Endodermal cell (in vitro differentiated cells): Measurements from ENCODE around the gene SPTB. TPM values are rescaled to one million over a fixed set of nuclear protein-coding genes. Genes with fewer than 3 reads are reported as not detected.
A peak's percentile ranks its signal among the peaks of the same experiment; 100 is the strongest.

Experiments
- DNase-seq: peaks from one replicate; pipeline ENCODE4 v3.0.0-alpha.2; 2017
- H3K27ac ChIP-seq: 2 replicates; pipeline ENCODE4 v1.5.1; 2013; ENCODE audit warnings: mild to moderate bottlenecking, low read depth, low read length, moderate library complexity
- H3K27me3 ChIP-seq: 2 replicates; pipeline ENCODE4 v1.6.1; 2013; ENCODE audit warnings: mild to moderate bottlenecking, low read length, moderate library complexity; ENCODE audit not compliant: insufficient read depth, control insufficient read depth, poor library complexity, severe bottlenecking
- H3K36me3 ChIP-seq: 2 replicates; pipeline ENCODE4 v1.7.0; 2013; ENCODE audit warnings: mild to moderate bottlenecking, low read length, moderate library complexity; ENCODE audit not compliant: control insufficient read depth, insufficient read depth
- H3K4me1 ChIP-seq: one replicate; pipeline ENCODE4 v1.7.0; 2013; ENCODE audit warnings: low read length; ENCODE audit not compliant: control insufficient read depth, insufficient read depth
- H3K4me3 ChIP-seq: 2 replicates; pipeline ENCODE4 v1.5.1; 2013; ENCODE audit warnings: mild to moderate bottlenecking, low read length, moderate library complexity
- H3K9ac ChIP-seq: 2 replicates; pipeline ENCODE4 v1.6.1; 2013; ENCODE audit warnings: mild to moderate bottlenecking, low read length, moderate library complexity; ENCODE audit not compliant: poor library complexity, severe bottlenecking; ENCODE audit errors: extremely low read depth
- H3K9me3 ChIP-seq: 2 replicates; pipeline ENCODE4 v1.6.1; 2013; ENCODE audit warnings: mild to moderate bottlenecking, low read length, moderate library complexity; ENCODE audit not compliant: control insufficient read depth
- H3K27ac Mint-ChIP-seq: 2 replicates; pipeline ENCODE4 v1.8.0; 2020; ENCODE audit warnings: mixed read lengths
- H3K27me3 Mint-ChIP-seq: 2 replicates; pipeline ENCODE4 v1.8.0; 2021; ENCODE audit warnings: mild to moderate bottlenecking, mixed read lengths; ENCODE audit not compliant: insufficient read depth
- H3K36me3 Mint-ChIP-seq: 2 replicates; pipeline ENCODE4 v1.8.0; 2020; ENCODE audit warnings: low read depth, mixed read lengths
- H3K4me1 Mint-ChIP-seq: 2 replicates; pipeline ENCODE4 v1.8.0; 2020; ENCODE audit warnings: mixed read lengths
- H3K4me3 Mint-ChIP-seq: 2 replicates; pipeline ENCODE4 v1.8.0; 2020; ENCODE audit warnings: mild to moderate bottlenecking, moderate library complexity, mixed read lengths
- H3K9me3 Mint-ChIP-seq: 2 replicates; pipeline ENCODE4 v1.8.0; 2020; ENCODE audit warnings: mild to moderate bottlenecking, mixed read lengths
- WGBS, 2 experiments: methylation state at CpG; one replicate each; pipeline versions ENCODE4 v1.1.5 to v1.1.7; 2013; ENCODE audit warnings: missing lambda C conversion rate in 2 of 2, mixed read lengths in 1 of 2; ENCODE audit not compliant: insufficient coverage in 1 of 2, insufficient read length in 1 of 2; 5-methylcytosine and 5-hydroxymethylcytosine counted together
- total RNA-seq, 2 donors: library from RNA; stranded (reverse); fragmentation: NEBNext Ultra II Directional in 1 of 2; extraction: Animal tissue kit (Norgen Biotek cat#: 25700) in 1 of 2; gene quantifications; 2 replicates in 1 of 2; 3 replicates in 1 of 2; pipeline ENCODE4 v1.2.1, GENCODE V29; 2021
- TF ChIP-seq, protein P1 (sequence below): fragments of 200-600 bp; sonication (generic); conservative IDR thresholded peaks from 2 replicates; pipeline ENCODE4 v1.5.0; 2021; ENCODE audit warnings: antibody characterized with exemption, mild to moderate bottlenecking

Gene SPTB
- total RNA-seq, 2 donors from 2014 or later, result 0.77 to 1.4 TPM

DNA sequence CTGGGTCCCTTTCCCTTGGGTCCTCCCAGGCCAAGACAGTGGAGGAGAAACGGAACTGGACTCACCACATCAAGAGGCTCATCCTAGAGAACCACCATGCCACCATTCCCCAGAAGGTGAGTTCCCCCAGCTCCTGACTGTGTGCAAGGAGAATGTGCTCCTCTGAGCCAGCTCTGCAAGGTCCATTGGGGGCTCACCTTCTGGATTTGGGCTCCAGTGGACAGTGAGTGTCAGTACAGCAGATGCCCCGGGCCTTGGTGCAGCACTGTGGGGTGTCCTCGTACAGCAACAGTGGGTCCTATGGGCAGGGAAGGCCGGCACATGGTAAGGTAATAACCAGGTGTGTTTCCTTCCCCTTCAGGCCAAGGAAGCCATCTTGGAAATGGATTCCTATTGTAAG lies 147.6 kb downstream of the SPTB start:
- WGBS, 2 experiments, result 88 to 100% methylated on average over 1 to 4 of the region's 4 CpGs
- no peak overlapping the region for H3K9ac ChIP-seq
- Mint-ChIP-seq H3K27me3 (no peaks in the 10 kb centered on the region), H3K27ac (no peak overlapping the region), H3K4me3 (no peak overlapping the region), H3K9me3 (no peaks in the 10 kb centered on the region), H3K4me1 (no peaks in the 10 kb centered on the region), H3K36me3 (peaks cover 35% of the 10 kb centered on the region)
- H3K36me3 ChIP-seq, result peaks cover 33% of the 10 kb centered on the region
- DNase-seq, result peak; percentile 25
- no peaks in the 10 kb centered on the region for H3K9me3 ChIP-seq
- H3K4me1 ChIP-seq, result peaks cover 8% of the 10 kb centered on the region
- no peaks in the 10 kb centered on the region for H3K27me3 ChIP-seq
- TF ChIP-seq, protein P1, sequence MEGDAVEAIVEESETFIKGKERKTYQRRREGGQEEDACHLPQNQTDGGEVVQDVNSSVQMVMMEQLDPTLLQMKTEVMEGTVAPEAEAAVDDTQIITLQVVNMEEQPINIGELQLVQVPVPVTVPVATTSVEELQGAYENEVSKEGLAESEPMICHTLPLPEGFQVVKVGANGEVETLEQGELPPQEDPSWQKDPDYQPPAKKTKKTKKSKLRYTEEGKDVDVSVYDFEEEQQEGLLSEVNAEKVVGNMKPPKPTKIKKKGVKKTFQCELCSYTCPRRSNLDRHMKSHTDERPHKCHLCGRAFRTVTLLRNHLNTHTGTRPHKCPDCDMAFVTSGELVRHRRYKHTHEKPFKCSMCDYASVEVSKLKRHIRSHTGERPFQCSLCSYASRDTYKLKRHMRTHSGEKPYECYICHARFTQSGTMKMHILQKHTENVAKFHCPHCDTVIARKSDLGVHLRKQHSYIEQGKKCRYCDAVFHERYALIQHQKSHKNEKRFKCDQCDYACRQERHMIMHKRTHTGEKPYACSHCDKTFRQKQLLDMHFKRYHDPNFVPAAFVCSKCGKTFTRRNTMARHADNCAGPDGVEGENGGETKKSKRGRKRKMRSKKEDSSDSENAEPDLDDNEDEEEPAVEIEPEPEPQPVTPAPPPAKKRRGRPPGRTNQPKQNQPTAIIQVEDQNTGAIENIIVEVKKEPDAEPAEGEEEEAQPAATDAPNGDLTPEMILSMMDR, result no peak
- H3K4me3 ChIP-seq, result no peak overlapping the region
- H3K27ac ChIP-seq, result no peak overlapping the region

DNA sequence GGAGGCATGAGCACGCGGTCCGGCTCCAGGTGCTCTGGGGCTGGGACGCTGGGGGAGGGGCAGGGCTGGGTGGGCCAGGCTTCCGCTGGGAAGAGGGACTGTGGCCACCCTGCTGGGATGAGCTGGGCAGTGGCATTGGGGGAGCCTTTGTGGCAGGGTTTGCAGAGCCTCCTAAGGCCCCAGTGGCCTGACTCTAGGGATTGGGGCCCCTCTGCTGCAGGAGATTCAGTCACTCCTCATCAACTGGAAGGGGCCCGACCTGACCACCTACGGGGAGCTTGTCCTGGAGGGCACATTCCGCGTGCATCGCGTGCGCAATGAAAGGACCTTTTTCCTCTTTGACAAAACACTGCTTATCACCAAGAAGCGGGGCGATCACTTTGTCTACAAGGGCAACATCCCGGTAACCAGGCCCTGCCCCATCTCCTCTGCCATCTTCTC lies 148.5 kb downstream of the SPTB start:
- Histone ChIP-seq H3K27me3 (no peaks in the 10 kb centered on the region), H3K4me1 (peaks cover 8% of the 10 kb centered on the region), H3K9ac (no peak overlapping the region), H3K36me3 (peaks cover 29% of the 10 kb centered on the region), H3K9me3 (no peaks in the 10 kb centered on the region), H3K27ac (no peak overlapping the region), H3K4me3 (no peak overlapping the region)
- no peak overlapping the region for H3K4me3 Mint-ChIP-seq
- TF ChIP-seq, protein P1, result no peak
- H3K4me1 Mint-ChIP-seq, result peaks cover 7% of the 10 kb centered on the region
- peaks cover 35% of the 10 kb centered on the region for H3K36me3 Mint-ChIP-seq
- H3K27me3 Mint-ChIP-seq, result no peaks in the 10 kb centered on the region
- 96 to 97% methylated on average over 12 to 15 of the region's 15 CpGs for WGBS, 2 experiments
- H3K9me3 Mint-ChIP-seq, result no peaks in the 10 kb centered on the region
- no peak overlapping the region for H3K27ac Mint-ChIP-seq
- DNase-seq, result peak; percentile 28

DNA sequence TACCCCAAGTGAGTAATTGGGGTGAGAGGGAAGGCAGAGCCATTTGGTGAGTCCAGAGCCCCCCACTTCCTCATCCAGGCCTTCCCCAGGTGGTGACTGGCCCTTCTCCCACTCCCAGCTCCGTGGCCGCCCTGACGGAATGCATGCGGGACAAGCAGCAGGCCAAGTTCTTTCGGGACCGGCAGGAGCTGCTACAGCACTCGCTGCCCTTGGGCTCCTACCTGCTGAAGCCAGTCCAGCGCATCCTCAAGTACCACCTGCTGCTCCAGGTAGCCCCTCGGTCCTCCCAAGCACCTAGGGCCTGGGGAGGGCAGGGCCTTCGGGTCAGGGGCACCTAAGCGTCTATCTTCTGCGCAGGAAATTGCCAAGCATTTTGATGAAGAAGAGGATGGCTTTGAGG lies 149.0 kb downstream of the SPTB start:
- H3K27me3 ChIP-seq, result no peaks in the 10 kb centered on the region
- Mint-ChIP-seq H3K27ac (peak overlapping the region; percentile 39), H3K36me3 (peaks cover 35% of the 10 kb centered on the region), H3K9me3 (no peaks in the 10 kb centered on the region), H3K27me3 (no peaks in the 10 kb centered on the region), H3K4me3 (no peak overlapping the region), H3K4me1 (peaks cover 11% of the 10 kb centered on the region)
- no peak overlapping the region for H3K27ac ChIP-seq
- no peak overlapping the region for H3K9ac ChIP-seq
- WGBS, 2 experiments, result 93 to 96% methylated on average over 7 to 12 of the region's 12 CpGs
- DNase-seq, result peak; percentile 37
- no peak overlapping the region for H3K4me3 ChIP-seq
- H3K36me3 ChIP-seq, result peaks cover 29% of the 10 kb centered on the region
- peaks cover 12% of the 10 kb centered on the region for H3K4me1 ChIP-seq
- TF ChIP-seq, protein P1, result no peak
- no peaks in the 10 kb centered on the region for H3K9me3 ChIP-seq
